Measurements from ENCODE around the gene FAM227B. TPM values are rescaled to one million over a fixed set of nuclear protein-coding genes. Genes with fewer than 3 reads are reported as not detected.
"Not testable (repeated sequence)": the region's sequence is repeated elsewhere in the genome, so short reads cannot be mapped to it uniquely, and the experiment has no call there.

The FAM227B gene
- total RNA-seq, 1 donor from 2014 or later: 0.71 TPM

DNA sequence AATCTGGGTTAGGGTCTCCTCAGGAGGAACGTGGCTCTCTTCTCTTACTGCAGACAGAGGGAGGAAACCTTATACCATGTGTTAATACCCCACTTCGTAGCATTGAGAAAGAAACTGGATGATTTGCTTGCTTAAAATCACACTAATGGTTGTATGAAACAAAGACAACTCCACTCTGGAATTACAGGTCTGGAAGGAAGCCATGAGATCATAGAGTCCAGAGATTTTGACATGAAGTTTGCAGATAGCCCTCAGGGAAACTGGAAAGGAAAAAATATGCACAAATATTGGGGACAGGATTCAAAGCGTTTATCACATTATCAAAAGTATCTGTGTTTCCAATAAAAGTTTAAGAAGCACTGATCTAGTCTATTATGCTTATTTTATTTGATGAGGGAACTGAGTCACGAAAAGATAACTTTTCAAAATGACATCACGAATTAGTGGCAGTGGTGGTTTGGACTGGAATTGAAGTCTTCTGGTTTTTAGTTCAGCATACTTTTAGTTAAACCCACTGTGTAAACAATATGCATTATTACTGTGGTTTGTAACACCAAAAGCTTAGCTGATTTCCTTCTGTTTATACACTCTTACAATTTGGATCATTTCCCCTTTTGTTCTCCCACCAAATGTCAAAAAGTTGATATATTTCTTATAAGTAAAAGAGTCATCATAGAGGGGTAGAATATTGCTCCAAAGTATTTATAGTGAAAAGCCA, 180.8 kb downstream of the FAM227B start:
- DNase-seq (ENCODE audit: low spot score): no peak

DNA sequence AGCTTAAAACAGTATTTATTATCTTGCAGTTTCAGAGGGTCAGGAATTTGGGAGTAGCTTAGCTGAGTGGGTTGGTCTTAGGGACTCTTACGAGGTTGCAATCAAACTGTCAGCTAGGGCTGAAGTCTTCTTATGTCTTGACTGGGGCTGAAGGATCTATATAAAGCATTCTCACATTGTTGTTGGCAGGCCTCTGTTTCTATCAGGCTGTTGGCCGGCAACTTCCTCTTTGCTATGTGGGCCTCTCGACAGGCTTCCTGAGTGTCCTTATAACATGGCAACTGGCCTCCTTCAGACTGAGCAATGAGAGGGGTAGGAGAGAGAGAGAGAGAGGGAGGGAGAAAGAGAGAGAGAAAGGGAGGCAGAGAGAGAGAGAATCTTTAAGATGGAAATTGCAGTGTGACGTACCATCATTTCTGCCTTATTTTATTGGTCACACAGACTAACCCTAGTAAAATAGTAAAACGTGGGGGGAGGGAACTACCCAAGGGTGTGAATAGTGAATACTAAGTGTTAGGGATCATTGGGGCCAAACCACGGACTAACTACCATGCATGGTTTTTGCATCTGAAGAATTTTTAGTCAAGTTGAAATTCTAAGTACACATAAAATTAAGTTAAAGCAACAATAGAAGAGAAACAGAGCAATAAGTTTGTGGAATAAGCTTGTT, 181.5 kb downstream of the FAM227B start:
- no peak for DNase-seq (ENCODE audit: low spot score)

DNA sequence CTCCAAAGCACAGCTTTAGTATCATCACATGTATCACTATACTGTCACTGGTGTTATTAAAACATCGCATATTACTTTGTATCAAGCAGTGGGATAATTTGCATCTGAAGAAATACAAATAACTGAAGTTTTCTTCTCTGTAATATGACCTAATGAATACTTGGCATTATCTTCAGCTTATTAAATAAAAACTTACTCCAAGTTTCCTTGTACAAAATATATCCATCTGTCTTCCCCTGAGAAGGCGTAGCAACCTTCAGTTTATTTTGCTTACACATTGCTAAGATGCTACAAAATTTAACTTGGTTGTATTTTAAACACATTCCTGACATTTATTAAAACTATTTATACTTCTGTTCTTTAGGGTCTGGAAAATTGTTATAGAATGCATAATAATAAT, 183.9 kb downstream of the FAM227B start:
- DNase-seq (ENCODE audit: low spot score): no peak

DNA sequence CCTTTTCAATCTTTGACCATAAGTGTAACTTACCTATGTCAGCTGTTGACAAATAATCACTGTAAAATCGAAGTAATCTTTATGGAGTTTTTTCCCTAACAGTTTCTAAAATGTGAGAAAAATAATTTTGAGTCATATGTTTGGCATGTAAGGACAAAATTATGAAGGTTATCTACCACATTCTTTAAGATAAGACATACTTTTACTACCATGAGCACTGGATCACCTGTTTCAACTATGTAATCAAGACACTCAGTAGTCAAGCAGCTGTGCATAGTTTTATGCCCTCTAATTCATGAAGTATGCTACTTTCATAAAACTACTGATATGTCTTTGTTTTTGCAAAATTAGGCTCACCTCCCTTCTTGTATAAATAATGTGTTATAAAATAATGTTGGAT, 185.4 kb downstream of the FAM227B start:
- no peak for DNase-seq (ENCODE audit: low spot score)

DNA sequence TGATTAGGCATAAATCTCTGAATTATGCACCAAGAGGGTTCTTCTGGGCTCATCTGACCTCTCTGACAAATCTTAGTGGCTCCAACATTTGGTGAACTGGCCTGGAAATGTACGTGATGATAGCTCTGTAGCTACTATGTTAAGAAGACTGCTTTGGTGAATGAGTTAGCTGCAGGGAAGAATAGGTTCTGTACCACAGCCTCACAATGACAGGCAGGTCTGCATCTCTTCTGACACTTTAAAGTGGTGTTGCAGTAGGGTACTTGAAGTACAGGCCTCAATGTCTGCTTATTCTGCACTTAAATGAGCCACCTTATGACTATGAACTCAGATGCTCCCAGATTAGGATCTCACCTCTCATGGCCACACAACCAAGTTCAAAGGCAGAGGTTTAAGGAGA, 190.6 kb downstream of the FAM227B start:
- no peak for DNase-seq (ENCODE audit: low spot score)

DNA sequence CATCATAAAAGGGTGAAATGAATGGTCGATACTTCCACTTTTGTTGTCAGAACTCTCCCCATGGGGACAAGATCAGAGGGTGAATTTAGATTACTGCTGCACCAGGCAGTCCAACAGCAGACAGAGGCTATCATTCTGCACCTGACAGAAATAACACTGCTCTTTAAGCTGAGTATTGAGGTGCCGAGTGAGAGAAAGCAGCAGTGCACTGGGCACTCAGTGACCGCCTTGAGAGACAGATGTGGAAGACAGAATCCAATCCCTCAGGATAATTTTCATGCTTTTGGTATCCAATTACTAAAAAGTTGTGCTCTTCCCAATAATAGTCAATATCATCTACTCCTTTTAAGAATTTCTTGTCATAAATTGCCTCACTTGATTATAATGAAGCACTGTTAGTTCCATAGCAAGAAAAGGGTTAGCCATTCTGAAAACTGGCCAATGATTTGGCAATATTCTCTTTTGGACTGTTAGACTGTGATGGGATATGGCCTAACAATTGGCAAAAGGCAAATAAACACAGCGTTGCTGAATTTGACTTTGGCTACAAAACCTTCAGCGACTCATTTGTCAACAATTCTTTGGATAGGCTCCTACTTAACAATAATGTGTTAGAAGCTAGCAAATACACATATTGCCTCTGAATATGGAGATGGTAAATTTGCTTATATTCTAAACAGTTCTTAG, 192.1 kb downstream of the FAM227B start:
- no peak for DNase-seq (ENCODE audit: low spot score)

DNA sequence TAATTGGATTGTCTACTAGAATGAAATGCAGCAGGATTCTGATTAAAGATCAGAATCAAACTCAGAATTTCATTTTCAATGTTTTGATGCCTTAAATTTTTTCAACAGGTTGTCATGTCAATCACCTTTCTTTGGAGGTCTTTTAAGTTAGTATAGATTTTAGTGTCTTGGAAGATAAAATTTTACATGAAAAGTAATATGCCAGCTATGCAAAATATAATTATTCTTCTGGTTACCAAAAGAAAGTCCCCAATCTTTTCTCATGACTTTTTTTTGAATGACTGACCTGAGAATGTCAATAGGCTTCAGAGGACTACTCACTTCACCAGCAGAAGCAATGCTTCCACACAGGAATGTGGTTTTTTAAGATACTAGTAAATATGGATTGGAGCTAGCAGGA, 193.2 kb downstream of the FAM227B start:
- DNase-seq (ENCODE audit: low spot score): no peak

DNA sequence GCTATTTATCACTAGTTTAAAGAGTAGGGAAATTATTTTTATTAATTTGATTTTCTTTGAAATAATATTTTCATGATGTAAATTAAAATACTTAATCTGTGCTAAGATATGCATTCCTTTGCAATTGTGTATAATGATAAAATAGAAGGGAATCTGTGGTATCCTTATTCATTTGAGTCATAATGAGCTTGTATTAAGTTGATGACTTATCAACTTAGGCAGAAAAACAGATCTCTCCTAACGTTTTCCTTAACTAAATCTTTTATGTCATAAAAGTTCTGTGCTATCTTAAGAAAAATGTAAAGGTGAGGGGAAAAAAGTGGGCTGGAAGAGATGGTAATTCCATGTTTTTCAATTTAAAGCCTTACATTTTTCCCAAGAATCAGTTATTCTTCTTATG, 195.7 kb downstream of the FAM227B start:
- no peak for DNase-seq (ENCODE audit: low spot score)

DNA sequence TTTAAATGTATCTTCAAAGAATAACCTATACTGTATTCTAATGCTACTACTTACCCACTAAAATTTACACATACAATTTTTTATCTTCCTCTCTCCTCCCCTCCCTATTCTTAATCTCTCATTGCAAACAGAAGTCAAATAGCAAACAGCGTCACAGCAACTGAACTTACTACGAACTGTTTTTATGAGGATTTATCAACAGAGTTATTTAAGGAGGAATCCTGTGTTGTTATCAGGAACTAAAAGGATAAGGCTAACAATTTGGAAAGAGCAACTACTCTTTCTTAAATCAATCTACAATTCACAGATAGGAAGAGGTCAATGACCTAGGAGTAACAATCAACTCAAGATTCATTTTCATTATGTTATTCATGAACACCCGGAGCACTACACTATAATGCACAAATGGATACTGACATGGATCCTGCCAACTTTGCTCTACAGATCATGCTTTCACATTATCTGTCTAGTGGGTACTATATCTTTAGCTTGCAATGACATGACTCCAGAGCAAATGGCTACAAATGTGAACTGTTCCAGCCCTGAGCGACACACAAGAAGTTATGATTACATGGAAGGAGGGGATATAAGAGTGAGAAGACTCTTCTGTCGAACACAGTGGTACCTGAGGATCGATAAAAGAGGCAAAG, 196.6 kb downstream of the FAM227B start:
- DNase-seq (ENCODE audit: low spot score): no peak

DNA sequence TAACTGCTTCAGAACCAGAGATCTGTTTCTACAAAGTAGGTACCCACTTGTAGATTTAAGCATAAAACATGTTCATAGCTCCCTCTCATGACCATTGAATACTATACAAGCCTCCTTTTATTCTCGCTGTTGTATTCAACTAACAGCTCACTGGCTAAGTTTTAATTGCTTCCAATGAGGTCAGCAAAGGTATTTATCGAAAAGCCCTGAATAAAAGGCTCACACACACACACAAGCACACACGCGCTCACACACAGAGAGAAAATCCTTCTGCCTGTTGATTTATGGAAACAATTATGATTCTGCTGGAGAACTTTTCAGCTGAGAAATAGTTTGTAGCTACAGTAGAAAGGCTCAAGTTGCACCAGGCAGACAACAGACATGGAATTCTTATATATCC, 197.6 kb downstream of the FAM227B start, which contains the start of gene FGF7:
FGF7 (plus strand) TSS at position 222 of the 400 bp plus-strand sequence. CDS start 1,056 bp downstream, outside the sequence.
- DNase-seq (ENCODE audit: low spot score): no peak

DNA sequence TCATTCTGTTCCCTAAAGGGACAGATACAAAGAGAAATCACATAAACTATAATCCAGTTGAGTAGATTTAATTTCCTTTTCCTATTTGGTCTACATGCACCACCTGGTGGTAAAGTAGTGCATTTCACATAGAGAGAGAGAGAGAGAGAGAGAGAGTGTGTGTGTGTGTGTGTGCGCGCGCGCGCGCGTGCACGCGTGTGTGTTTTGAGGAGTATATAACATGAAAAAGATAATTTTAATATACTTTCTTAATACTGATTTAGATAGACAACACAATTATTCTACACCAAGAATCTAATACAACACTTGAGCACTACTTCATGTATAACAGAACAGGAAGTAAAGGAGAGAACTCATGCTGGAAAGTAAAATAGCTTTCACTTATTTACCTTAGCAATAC, 198.6 kb downstream of the FAM227B start:
- DNase-seq (ENCODE audit: low spot score): no peak

DNA sequence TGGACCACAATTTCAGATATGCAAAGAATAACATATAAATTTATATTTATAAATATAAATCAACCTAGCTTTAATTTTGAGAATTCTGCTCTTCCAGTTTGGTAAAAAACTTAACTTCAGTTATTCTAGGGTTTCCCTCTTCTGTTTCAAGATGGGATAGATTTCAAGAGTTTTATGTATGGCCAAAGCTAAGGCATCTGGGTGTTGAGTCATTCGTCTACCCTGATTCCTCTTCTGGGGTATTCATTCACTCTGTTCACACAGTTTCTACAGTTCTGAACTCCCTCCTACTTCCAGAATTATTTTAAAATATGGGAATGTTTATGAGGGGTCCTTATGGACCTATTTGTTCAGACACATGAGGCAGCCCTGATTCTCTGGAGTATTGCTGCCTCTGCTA, 201.8 kb downstream of the FAM227B start:
- DNase-seq (ENCODE audit: low spot score): no peak

DNA sequence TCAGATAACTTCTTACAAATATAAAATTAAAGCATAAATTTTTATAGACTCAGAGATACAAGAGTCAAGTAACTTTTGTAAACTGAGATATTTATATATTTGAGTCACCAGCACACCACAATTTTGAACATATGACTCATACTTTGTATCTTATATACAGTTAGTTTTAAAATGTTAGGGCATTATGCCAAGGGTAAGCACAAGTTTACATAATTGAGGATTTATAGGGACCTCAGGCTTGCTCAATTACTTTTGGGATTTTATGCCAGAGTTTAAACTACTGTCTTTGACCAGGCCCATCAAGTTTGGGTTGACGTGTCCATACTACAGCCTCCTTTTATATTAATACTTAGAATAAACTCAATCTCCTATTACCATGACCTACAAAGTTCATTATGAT, 205.0 kb downstream of the FAM227B start:
- no peak for DNase-seq (ENCODE audit: low spot score)

DNA sequence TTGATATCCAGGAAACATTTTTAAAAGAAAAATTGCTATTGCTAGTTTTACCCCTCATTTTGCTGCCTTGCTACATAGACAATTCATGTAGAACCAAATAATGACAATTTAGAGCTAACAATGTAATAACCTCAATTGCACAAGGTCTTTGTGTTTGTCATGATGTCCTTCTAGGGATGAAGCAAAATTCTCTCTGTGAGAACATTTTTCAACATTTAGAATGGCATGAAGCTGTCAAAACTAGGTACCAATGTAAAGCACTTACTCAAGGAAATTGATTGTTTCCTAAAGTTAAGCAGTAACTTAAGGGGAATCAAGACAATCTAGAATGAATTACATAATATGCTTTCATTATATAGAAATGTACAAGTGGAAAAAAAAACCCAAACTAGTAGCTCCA, 205.5 kb downstream of the FAM227B start:
- DNase-seq (ENCODE audit: low spot score): no peak

DNA sequence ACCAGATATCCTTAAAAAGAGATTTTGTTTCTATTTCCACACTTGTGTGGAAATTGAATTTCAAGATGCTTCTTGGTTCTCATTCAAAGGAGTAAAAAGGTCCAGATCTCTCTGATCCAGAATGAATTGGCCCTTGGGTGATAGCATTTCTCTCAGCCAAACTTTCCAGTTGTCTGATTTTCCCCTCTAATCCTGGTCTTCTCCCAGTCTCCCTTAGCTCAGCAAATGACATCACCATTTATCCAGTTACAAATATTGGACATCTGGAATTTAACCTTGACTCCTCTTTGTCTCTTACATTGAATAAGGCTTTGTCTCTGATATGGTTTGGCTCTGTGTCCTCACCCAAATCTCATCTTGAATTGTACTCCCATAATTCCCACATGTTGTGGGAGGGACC, 207.8 kb downstream of the FAM227B start:
- DNase-seq (ENCODE audit: low spot score): no peak

DNA sequence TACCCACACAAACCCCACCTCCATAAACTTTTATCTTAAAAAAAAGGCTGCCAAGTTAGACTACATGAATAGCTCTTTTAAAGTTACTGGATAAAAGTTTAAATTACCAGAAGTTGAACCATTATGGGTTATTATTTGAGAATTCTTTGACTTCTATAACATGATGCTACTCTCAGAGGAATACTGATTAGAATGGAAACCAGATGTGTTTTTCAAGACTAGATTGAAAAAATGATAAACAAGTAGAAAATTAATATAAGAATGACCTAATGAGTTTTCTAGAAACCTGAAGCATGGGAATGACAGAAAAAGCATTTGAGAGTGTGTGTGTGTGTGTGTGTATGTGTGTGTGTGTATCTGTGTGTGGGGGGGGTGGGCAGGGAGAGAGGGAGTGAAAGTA, 210.0 kb downstream of the FAM227B start:
- DNase-seq (ENCODE audit: low spot score): no peak

DNA sequence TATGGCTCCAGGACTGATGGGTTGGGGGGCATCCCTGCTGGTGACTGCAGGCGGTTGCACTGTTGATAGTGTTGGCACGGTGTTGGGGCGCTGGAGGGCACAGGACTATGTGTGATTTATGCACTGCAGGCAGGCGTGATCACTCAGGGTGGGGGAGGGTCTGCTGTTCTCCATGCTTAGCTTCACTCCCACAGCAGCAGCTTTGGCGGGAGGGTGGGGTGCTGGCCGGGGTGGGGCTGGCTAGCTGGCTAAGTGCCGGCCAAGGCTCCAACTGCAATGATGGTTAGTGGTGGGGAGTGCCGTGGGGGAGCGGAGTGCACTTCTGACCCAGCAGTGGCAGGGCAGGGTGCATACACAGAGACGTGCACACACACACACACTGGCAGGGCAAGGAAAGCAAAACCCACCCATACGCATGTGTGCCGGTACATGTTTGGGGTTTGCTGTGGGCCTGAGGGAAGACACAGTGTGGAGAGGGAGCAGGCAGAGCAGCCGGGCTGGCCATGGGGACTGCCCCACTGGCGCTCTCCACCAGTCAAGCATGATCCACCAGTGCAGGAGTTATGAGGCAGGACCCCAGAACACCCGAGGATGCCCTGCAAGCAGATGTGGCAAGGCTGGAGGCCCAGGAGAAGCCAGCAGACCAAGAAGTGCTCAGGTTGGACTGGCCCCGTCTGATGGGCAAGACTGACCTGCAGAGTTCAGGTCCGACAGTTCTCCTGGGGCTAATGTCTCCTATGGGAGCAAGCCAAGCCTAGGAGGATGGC, 214.1 kb downstream of the FAM227B start:
- no peak for DNase-seq (ENCODE audit: low spot score)

DNA sequence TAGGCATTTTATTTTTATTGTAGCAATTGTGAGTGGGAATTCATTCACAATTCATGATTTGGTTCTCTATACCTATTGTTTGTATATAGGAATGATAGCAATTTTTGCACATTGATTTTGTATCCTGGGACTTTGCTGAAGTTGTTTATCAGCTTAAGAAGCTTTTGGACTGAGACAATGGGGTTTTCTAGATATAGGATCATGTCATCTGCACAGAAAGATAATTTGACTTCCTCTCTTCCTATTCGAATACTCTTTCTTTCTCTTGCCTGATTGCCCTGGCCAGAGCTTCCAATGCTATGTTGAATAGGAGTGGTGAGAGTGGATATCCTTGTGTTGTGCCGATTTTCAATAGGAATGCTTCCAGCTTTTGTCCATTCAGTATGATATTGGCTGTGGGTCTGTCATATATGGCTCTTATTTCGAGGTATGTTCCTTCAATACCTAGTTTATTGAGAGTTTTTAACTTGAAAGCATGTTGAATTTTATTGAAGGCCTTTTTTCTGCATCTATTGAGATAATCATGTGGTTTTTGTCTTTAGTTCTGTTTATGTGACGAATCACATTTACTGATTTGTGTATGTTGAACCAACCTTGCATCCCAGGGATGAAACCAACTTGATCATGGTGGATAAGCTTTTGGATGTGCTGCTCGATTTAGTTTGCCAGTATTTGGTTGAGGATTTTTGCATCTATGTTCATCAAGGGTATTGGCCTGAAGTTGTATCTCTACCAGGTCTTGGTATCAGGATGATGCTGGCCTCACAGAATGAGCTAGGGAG, 217.9 kb downstream of the FAM227B start:
- DNase-seq (ENCODE audit: low spot score): not testable (repeated sequence)

DNA sequence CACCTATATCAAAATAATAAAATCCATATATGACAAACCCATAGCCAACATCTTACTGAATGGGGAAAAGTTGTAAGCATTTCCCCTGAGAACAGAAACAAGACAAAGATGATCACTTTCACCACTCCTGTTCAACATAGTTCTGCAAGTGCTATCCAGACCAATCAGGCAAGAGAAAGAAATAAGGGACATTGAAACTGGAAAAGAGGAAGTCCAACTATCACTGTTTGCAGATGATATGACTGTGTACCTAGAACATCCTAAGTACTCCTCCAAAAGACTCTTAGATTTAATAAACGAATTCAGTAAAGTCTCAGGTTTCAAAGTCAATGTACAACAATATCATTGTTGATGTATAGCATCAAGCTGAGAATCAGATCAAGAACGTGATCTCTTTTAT, 233.1 kb downstream of the FAM227B start:
- DNase-seq (ENCODE audit: low spot score): no peak

DNA sequence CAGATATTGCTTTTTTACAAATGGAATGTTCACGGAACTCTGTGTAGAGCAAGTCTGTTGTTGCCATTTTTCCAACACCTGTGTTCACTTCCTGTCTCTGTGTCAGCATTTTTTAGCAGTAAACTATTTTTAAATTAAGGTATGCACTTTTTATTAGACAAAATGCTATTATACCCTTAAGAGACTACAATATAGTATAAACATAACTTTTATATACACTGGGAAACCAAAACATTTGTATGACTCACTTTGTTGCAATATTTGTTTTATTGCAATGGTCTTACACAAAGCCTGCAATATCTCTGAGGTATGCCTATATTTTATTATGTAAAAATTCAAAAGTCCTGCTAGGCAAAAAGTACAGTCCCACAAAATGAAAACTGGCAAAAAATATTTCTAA, 237.4 kb downstream of the FAM227B start:
- DNase-seq (ENCODE audit: low spot score): no peak
